ENCODE results near the gene CDC14C. TPM values are rescaled to one million over a fixed set of nuclear protein-coding genes. Genes with fewer than 3 reads are reported as not detected.

Gene CDC14C
- total RNA-seq, 2 donors from 2014 or later = not detected

DNA sequence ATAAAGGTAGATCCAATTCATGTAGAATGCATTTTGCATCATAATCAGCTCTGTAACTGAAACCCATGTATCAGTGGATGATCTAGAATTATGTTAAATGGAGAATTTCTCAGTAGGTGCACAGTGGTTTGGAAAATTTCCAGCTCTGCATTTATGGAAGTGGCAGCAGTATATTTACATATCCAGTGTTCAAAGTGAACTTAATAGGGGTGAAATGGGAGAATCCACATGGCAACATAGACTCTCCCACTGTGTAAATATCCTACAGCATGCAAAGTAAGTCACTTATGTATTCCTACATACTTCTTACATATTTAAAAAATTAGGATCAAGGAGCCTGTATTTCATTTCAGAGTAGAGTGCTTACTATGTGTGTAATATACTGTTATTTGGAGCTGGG, 35.3 kb downstream of the CDC14C start:
- TF ChIP-seq, protein P1, sequence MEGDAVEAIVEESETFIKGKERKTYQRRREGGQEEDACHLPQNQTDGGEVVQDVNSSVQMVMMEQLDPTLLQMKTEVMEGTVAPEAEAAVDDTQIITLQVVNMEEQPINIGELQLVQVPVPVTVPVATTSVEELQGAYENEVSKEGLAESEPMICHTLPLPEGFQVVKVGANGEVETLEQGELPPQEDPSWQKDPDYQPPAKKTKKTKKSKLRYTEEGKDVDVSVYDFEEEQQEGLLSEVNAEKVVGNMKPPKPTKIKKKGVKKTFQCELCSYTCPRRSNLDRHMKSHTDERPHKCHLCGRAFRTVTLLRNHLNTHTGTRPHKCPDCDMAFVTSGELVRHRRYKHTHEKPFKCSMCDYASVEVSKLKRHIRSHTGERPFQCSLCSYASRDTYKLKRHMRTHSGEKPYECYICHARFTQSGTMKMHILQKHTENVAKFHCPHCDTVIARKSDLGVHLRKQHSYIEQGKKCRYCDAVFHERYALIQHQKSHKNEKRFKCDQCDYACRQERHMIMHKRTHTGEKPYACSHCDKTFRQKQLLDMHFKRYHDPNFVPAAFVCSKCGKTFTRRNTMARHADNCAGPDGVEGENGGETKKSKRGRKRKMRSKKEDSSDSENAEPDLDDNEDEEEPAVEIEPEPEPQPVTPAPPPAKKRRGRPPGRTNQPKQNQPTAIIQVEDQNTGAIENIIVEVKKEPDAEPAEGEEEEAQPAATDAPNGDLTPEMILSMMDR (IDR thresholded peaks at IDR 0.05) = no peak
- Histone ChIP-seq H3K9me3 (no peaks in the 10 kb centered on the region), H3K4me1 (no peaks in the 10 kb centered on the region), H3K27ac (no peak overlapping the region), H3K27me3 (no peaks in the 10 kb centered on the region), H3K36me3 (no peaks in the 10 kb centered on the region), H3K4me3 (no peak overlapping the region)
- DNase-seq (ENCODE audit: low spot score) = no peak

DNA sequence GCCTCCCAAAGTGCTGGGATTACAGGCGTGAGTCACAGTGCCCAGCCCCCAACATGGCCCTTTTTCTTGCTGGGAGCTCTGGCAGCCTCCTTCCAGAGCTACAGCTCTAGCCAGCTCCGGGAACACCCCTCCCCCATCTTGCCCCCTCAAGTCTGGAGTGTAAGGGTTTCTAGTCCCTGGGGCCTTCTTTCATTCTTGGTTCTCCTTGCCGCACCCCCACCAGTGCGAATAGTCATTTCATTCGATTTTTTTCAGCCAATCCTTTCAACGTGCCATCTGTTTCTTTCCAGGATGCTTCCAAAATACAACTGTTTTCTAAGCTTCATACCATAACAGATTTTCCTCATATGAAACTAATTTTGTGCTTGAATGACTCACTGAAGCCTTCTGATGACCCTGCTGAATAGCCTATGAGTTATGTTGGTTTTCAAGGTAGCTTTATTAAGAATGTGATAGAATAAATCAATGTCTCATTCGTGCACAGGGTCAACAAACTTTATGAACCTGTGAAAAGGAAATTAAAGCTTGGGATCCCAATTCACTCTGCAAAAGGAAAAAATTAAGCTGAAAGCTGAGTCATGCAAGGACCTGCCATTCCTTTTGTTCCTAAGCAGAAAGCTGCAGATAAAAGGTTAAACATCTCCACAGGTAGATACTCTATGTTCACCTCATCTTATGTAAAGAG, 38.6 kb downstream of the CDC14C start:
- Histone ChIP-seq H3K4me3 (no peak overlapping the region), H3K9me3 (no peaks in the 10 kb centered on the region), H3K4me1 (no peaks in the 10 kb centered on the region), H3K27ac (no peak overlapping the region), H3K36me3 (no peaks in the 10 kb centered on the region), H3K27me3 (no peaks in the 10 kb centered on the region)
- DNase-seq (ENCODE audit: low spot score) = no peak
- TF ChIP-seq, protein P1 (IDR thresholded peaks at IDR 0.05) = no peak

DNA sequence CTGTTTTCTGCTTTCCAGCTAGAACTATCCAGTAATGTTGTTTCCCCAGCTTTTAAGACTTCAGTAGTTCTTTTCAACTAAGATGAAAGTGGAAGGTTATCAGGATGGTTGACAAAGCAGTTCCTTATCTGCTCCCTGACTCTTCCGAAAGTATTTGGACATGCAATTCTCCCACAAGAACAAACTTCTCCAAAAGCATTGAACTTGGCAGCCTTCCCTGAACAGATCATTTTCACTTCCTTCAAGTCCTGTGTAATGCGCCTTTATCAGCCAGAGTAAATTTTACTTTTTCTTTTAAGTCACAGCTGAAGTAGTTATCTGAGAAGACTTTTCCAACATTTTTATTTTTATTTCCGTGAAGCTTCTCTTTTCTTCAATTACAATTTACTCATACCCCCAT, 39.7 kb downstream of the CDC14C start:
- Histone ChIP-seq H3K4me1 (no peaks in the 10 kb centered on the region), H3K9me3 (no peaks in the 10 kb centered on the region), H3K27ac (no peak overlapping the region)

GRCh38 chr7:48971173-48971572, 46.8 kb downstream of the CDC14C start:
- TF ChIP-seq, protein P1 (IDR thresholded peaks at IDR 0.05) = no peak
- no peak for DNase-seq (ENCODE audit: low spot score)
- no peak overlapping the region for H3K4me3 ChIP-seq
- no peak overlapping the region for H3K27ac ChIP-seq
- H3K4me1 ChIP-seq = no peaks in the 10 kb centered on the region
- no peaks in the 10 kb centered on the region for H3K36me3 ChIP-seq
- H3K9me3 ChIP-seq = peaks cover 0 to 6% of the 10 kb centered on the region in 2 donors
- no peaks in the 10 kb centered on the region for H3K27me3 ChIP-seq

More for the DNA sequence above, 39.7 kb downstream of the CDC14C start:
- Histone ChIP-seq H3K4me3 (no peak overlapping the region), H3K27me3 (no peaks in the 10 kb centered on the region), H3K36me3 (no peaks in the 10 kb centered on the region)
- TF ChIP-seq, protein P1 (IDR thresholded peaks at IDR 0.05) = no peak
- DNase-seq (ENCODE audit: low spot score) = no peak

GRCh38 chr7:48976253-48976652, 51.9 kb downstream of the CDC14C start:
- Histone ChIP-seq H3K4me1 (no peaks in the 10 kb centered on the region), H3K4me3 (no peak overlapping the region), H3K27me3 (no peaks in the 10 kb centered on the region), H3K9me3 (no peaks in the 10 kb centered on the region), H3K36me3 (no peaks in the 10 kb centered on the region), H3K27ac (no peak overlapping the region)
- TF ChIP-seq, protein P1 (IDR thresholded peaks at IDR 0.05) = no peak
- no peak for DNase-seq (ENCODE audit: low spot score)

- Histone ChIP-seq H3K4me1 (no peaks in the 10 kb centered on the region), H3K27me3 (no peaks in the 10 kb centered on the region), H3K36me3 (no peaks in the 10 kb centered on the region), H3K27ac (no peak overlapping the region), H3K4me3 (no peak overlapping the region), H3K9me3 (no peaks in the 10 kb centered on the region)
- TF ChIP-seq, protein P1 (IDR thresholded peaks at IDR 0.05) = no peak
- no peak for DNase-seq (ENCODE audit: low spot score)
These were observed 52.5 kb downstream of the CDC14C start for GRCh38 chr7:48976850-48977249.

Data from right atrium auricular region (tissue), 2 donors.